ENCODE data around the gene FAT1.

DNA sequence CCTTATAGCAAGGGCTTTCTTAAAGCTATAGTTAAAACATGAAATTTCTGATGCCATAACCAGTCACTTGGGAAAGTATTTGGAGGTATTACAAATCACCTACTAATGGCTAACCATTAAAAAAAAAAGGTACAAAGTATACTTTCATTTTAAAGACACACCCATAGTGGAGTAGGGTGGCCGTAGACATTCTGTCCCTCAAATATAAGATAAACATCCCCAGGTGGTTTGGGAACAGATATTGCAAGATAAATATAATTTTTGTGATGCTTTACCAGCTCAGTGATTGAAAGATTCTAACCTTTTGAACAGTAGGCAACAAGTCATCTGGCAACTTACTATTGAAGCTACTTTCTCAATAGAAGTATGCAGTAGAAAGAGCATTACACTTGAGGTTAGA, 6.2 kb upstream of the FAT1 start:
- no peak for TF ChIP-seq POLR2A (IDR thresholded peaks at IDR 0.05)
- TF ChIP-seq, protein P1, sequence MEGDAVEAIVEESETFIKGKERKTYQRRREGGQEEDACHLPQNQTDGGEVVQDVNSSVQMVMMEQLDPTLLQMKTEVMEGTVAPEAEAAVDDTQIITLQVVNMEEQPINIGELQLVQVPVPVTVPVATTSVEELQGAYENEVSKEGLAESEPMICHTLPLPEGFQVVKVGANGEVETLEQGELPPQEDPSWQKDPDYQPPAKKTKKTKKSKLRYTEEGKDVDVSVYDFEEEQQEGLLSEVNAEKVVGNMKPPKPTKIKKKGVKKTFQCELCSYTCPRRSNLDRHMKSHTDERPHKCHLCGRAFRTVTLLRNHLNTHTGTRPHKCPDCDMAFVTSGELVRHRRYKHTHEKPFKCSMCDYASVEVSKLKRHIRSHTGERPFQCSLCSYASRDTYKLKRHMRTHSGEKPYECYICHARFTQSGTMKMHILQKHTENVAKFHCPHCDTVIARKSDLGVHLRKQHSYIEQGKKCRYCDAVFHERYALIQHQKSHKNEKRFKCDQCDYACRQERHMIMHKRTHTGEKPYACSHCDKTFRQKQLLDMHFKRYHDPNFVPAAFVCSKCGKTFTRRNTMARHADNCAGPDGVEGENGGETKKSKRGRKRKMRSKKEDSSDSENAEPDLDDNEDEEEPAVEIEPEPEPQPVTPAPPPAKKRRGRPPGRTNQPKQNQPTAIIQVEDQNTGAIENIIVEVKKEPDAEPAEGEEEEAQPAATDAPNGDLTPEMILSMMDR (IDR thresholded peaks at IDR 0.05): no peak

All from testis (tissue), 2 donors.